Measurements from ENCODE around the gene IGFALS.

DNA sequence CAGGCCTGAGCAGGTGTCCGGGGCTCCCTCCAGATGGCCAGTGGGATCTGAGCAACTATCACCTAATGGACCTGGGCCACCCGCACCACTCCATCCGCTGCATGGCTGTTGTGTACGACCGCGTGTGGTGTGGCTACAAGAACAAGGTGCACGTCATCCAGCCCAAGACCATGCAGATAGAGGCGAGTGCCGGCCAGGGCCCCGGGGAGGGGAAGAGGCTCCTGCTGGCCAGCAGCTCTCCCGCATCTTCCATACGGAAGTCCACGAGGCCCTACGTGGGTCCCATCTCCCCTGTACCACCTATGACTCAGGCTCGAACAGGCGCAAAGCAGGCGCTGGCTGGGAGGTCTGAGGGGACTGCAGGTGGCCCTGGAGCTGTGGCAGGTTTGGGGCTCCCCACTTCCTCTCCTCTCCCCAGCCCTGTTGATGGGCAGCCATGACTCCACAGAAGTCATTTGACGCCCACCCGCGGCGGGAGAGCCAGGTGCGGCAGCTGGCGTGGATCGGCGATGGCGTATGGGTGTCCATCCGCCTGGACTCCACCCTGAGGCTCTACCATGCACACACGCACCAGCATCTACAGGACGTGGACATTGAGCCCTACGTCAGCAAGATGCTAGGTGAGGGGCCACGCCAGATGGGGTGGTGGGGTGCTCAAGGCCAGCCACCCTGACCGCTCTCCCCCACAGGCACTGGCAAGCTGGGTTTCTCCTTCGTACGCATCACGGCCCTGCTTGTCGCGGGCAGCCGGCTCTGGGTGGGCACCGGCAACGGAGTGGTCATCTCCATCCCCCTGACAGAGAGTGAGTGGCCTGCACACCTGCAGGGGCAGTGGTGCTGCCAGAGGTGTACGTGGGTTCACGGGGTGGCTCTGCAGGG is 26.1 kb downstream of the IGFALS start:
- TF ChIP-seq, protein P1, sequence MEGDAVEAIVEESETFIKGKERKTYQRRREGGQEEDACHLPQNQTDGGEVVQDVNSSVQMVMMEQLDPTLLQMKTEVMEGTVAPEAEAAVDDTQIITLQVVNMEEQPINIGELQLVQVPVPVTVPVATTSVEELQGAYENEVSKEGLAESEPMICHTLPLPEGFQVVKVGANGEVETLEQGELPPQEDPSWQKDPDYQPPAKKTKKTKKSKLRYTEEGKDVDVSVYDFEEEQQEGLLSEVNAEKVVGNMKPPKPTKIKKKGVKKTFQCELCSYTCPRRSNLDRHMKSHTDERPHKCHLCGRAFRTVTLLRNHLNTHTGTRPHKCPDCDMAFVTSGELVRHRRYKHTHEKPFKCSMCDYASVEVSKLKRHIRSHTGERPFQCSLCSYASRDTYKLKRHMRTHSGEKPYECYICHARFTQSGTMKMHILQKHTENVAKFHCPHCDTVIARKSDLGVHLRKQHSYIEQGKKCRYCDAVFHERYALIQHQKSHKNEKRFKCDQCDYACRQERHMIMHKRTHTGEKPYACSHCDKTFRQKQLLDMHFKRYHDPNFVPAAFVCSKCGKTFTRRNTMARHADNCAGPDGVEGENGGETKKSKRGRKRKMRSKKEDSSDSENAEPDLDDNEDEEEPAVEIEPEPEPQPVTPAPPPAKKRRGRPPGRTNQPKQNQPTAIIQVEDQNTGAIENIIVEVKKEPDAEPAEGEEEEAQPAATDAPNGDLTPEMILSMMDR (IDR thresholded peaks at IDR 0.05): no peak
- no peak for TF ChIP-seq POLR2A (IDR thresholded peaks at IDR 0.05)

All from lower leg skin (tissue), 3 donors.